MM.1S (cell line): ENCODE data around the gene NIPBL.

ENCODE experiments used
- EZH2 ChIP-seq: fragments of 300-600 bp; sonication (generic); optimal IDR thresholded peaks from 2 replicates; pipeline ENCODE3; 2017; ENCODE audit warnings: low read depth, mild to moderate bottlenecking, antibody characterized with exemption, low read length, mixed read lengths
- EZH2phosphoT487 ChIP-seq: fragments of 300-600 bp; sonication (generic); IDR thresholded peaks from 2 replicates; pipeline ENCODE4 v1.6.1; 2018; ENCODE audit warnings: antibody characterized with exemption, low read length
- TF ChIP-seq, protein P1 (sequence below): fragments of 300-600 bp; sonication (generic); IDR thresholded peaks from 2 replicates; pipeline ENCODE4 v1.5.1; 2016; ENCODE audit warnings: antibody characterized with exemption, low read length, mixed read lengths

DNA sequence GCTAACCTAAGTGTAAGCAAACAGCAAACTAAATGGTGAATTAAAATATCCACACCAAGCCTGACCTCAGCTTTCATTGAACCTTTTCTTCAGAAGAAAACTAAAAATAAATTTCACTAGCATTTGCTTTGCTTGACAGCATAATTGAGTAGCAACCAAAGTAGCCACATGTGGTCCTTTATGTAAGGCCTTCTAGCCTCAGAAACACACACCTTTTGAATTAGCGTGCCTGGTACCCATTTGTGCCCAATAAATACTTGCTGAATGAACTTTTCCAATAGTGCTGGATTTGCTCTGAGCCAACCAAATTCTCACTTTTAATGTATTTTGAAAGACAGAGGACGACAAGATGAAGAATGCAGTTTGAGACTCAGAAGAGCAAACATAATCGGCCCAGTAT is 2.1 kb upstream of the NIPBL start:
- TF ChIP-seq, protein P1, sequence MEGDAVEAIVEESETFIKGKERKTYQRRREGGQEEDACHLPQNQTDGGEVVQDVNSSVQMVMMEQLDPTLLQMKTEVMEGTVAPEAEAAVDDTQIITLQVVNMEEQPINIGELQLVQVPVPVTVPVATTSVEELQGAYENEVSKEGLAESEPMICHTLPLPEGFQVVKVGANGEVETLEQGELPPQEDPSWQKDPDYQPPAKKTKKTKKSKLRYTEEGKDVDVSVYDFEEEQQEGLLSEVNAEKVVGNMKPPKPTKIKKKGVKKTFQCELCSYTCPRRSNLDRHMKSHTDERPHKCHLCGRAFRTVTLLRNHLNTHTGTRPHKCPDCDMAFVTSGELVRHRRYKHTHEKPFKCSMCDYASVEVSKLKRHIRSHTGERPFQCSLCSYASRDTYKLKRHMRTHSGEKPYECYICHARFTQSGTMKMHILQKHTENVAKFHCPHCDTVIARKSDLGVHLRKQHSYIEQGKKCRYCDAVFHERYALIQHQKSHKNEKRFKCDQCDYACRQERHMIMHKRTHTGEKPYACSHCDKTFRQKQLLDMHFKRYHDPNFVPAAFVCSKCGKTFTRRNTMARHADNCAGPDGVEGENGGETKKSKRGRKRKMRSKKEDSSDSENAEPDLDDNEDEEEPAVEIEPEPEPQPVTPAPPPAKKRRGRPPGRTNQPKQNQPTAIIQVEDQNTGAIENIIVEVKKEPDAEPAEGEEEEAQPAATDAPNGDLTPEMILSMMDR, result no peak
- no peak for TF ChIP-seq EZH2phosphoT487
- no peak for TF ChIP-seq EZH2
